NCI-H1092 (cell line): ENCODE data around the gene HOXA3.

ENCODE experiments used
- DNase-seq: peaks from one replicate; lab custom pipeline; 2025; lab: John Stamatoyannopoulos, UW

HOXA3 gene

GRCh38 chr7:27154901-27155815 is 2.8 kb upstream of the HOXA3 start:
- DNase-seq = no peak

DNA sequence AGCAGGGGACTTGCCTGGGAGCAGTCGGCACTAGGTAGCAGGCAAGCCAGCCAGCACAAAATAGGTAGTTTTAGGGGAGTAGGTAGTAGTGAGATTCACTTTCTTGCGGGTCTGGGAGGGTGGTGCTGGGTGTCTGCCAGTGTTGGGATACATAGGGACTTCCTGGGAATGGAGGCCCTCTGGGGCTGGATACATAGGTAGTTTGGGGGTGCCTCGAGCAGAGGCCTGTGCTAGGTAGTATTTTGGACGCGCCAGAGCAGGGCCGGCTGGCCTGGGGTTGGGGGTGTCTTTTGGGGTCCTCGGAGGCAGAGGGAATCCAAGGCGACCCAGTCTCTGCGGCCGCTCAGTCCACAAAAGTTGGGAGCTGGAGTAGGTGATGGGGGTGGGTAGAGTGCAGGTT is 2.0 kb upstream of the HOXA3 start:
- no peak for DNase-seq

- no peak for DNase-seq
Measured at GRCh38 chr7:27153526-27153925, 1.1 kb upstream of the HOXA3 start.

- no peak for DNase-seq
Measured at GRCh38 chr7:27152816-27153442, 546 bp upstream of the HOXA3 start.

DNA sequence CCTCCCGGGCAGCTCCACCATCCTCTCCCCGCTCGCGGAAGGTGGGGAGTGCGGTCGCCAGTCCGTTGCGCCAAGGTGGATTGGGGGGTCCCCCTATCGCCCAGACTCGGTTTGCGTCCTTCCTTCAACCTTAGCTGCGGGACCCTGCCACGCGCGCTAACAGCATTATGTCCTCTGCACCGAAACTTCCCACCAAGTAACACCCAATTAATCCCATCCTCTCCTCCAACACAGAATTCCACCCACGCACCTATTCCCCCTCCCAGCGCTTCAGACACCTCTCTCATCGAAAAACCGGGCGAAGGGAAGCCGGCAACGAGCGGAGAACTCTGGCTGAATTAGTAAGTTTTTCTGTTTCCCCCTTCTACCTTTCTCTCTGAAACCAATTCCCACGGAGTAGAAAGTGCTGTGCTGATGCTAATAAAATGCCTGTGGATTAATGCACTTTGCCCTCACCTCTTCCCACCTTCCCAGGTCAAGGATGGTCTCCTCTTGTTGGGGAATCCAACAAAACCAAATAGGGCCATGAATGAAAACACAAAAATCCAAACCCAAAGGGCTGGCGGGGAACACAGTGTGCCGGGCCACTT is 947 bp downstream of the HOXA3 start:
- DNase-seq = no peak

DNA sequence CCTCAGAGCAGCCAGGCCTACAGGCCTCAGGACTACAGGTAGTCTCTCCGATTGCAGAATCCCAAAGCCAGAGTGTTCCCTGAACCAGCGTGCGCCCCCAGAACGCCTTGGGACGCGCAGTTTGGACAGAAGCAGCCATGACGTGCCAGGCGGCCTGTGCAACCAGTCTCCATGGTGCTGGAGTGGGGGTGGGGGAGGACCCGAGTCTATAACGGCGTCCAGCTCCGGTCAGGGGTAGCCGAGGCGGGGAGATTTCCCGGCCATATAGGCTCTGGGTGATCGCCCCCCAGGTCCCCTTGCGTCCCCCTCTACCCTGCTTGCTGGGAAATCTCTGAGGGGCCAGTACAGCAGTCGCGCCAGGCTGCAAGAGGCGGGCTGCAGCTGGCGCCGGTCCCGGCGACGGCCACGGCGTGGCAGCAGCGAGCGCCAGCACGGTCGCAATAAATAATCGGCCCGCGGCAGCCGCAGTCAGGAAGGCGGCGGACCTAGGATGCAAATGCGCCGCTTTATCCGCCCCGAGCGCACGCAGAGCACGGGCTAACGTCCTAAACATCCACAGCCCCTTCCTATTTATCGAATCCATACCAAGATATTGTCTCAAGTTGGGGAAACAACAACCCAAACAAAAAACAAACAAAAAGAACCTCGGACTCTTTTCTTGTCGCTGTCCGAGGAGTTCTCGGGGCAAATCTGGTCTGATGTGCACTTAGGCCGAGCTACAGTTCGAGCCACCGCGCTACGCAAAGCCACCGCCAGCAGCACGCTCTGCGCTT is 1.6 kb downstream of the HOXA3 start:
- peak; percentile 80 for DNase-seq

DNA sequence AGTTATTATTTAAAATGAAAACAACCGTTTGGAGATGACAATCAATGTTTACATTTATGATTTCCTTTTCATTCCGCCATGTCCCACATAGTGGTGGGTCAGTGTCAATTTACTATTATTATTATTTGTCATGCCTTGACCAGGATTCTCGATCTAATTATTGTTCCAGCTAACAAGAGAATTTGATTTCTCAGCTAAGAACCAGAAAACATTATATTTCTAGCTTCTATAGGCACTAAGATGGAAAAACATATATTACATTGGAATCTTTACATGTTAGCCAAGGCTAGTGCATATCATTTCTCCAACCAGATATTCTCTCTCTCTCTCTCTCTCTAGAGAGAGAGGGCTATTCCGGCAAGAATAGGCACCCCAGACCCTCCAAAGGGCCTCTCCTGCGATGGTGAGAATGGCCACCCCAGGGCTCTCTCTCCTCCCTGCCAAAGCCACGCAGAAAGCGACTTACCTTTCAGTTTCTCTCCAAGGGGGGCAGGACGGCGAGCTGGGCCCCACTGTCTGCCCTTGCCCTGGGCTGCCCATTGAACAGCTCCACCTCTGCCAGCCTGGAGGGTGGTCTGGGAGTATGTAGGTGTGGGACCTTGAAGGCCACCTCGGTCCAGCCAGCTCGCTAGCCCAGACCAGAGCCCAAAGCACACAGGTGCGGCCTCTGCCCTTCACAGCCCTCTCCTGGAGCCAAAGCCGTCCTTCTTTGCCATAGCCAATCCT is 2.4 kb downstream of the HOXA3 start:
- DNase-seq = peak; percentile 32

GRCh38 chr7:27148756-27149641 is 3.4 kb downstream of the HOXA3 start:
- DNase-seq = no peak

DNA sequence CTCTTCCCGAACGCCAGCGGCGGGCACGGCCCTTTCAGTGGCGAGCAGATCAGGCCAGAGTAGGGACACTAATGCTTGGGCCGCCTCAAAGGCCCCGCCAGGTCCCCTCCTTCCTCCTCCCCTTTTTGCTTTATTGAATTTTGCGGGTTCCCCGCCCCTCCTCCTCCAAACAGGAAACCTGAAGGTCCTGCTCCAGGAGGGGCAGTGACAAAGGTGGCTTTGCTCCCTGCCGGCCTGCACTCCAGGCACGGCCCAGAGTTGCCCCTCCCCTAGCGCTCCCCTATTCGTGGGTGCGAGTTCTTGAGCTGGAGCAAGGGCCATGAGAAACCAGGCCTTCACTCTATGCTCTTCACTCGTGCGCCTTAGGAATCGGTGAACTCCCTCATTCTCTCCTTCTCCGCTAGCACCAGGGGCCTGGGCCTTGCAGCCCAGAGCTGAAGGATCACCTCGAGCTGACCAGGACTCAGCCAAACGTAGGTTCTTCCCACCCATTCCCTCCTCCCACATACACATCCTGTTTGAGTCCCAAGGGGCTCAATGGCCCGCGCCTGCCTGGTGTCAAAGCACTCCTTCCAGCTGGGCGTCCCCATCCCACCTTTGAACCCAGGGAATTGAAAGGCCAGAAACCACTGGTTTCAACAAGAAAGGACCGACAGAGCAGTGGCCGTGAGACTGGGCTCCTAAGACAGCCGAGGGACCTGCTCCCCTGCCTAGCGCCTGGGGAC is 4.2 kb downstream of the HOXA3 start:
- DNase-seq = no peak

GRCh38 chr7:27147199-27148030 is 5.0 kb downstream of the HOXA3 start, which contains the start of gene HOXA6:
Gene HOXA6, minus strand, starts transcription at chr7:27147774. Its CDS starts 25 bp downstream, at chr7:27147749.
- DNase-seq = no peak

- DNase-seq = no peak
Measured at GRCh38 chr7:27146491-27147198, 5.7 kb downstream of the HOXA3 start.

- no peak for DNase-seq
Measured at GRCh38 chr7:27145914-27146412, 6.4 kb downstream of the HOXA3 start.

- DNase-seq = no peak
Measured at GRCh38 chr7:27145165-27145913, 7.0 kb downstream of the HOXA3 start.

DNA sequence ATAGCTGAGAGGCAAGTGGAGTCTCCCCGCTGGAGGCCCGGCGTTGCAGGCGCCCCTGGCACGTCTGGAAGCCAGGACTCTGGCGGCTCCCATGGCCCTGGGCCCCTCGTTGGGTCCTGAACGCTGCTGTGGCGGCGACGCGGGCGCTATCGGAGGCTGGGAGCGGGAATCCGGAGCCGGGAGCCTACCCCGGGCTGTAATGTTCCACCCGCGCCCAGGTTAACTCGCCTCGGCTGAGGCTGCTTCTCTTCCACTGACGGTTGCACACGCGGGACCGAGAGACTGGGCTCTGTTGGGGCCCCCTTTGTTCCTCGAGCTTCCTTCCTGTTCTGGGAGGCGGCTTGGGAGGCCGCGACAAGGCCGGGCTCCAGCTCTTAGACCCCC is 7.6 kb downstream of the HOXA3 start:
- no peak for DNase-seq

DNA sequence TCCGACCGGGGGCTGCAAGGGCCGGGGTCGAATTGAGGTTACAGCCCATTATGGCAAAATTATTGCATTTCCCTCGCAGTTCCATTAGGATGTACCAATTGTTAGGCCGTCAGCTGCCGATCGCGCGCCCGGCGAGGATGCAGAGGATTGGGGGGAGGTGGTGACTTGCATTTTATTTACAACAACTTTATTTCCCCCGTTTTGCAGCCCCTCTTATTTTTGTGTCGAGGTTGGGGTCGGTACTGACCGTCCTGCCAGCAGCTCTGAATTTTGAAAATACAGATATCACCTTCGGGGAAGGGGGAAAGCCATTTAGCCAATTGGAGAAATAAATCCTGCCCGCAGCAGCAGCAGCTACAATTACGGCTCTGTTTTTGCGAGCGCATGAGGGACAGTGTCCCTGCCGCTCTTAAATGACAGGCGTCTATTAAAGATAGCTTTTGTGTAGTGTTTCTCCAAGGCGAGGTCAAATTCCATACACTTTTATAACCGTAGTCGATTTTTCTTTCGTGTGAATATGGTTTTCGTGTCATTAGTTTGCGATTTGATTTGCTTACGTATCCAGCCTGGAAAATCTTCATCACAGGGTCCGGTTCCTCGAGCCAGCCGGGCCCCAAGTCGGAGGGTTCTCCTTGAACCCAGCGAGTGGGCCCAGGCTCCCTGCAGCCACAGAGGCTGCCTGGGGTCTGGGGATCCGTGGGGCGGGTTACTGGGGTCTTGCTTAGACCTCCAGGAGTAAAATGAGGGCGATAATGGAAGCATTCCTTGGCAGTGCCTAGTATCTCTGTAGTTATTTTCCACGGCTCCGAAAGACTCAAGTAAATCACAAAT is 8.2 kb downstream of the HOXA3 start:
- DNase-seq = no peak
